Esophagus squamous epithelium (tissue), 4 donors: ENCODE measurements around the gene TPK1.

Experiments used
- CTCF ChIP-seq, 6 experiments: fragments of 450-650 bp in 4 of 6; fragments of 200-600 bp in 2 of 6; sonication (generic) in 2 of 6; IDR thresholded peaks; one replicate each; pipeline ENCODE4 v1.5.1; 2016 to 2019; ENCODE audit warnings: antibody characterized with exemption in 6 of 6, mild to moderate bottlenecking in 4 of 6, moderate library complexity in 4 of 6
- POLR2A ChIP-seq, 4 donors: fragments of 450-650 bp; IDR thresholded peaks; one replicate each; pipeline ENCODE4 v1.6.1; 2017; ENCODE audit warnings: antibody characterized with exemption in 4 of 4, mild to moderate bottlenecking in 4 of 4, moderate library complexity in 3 of 4

- TF ChIP-seq CTCF (IDR thresholded peaks at IDR 0.05) (no peak), POLR2A (IDR thresholded peaks at IDR 0.05) (no peak)
These were observed 325.2 kb downstream of the TPK1 start for GRCh38 chr7:144510621-144511020.
